Gastrocnemius medialis (tissue), 4 donors: ENCODE results near the gene ANXA7.
"Not testable (repeated sequence)": the region's sequence is repeated elsewhere in the genome, so short reads cannot be mapped to it uniquely, and the experiment has no call there.

Source experiments
- CTCF ChIP-seq, 5 experiments: fragments of 450-650 bp in 3 of 5; fragments of 200-600 bp in 2 of 5; sonication (generic) in 2 of 5; IDR thresholded peaks in 4 of 5; conservative IDR thresholded peaks in 1 of 5; 1 replicate in 4 of 5; 2 replicates in 1 of 5; pipeline ENCODE4 v1.5.1; 2016 to 2019; ENCODE audit warnings: antibody characterized with exemption in 5 of 5, mild to moderate bottlenecking in 3 of 5, moderate library complexity in 3 of 5
- POLR2A ChIP-seq, 2 donors: fragments of 450-650 bp; IDR thresholded peaks; one replicate each; pipeline ENCODE4 v1.6.1; 2017; ENCODE audit warnings: antibody characterized with exemption in 2 of 2, mild to moderate bottlenecking in 2 of 2, moderate library complexity in 2 of 2

GRCh38 chr10:73328523-73328922 is 85.3 kb downstream of the ANXA7 start:
- TF ChIP-seq CTCF (IDR thresholded peaks at IDR 0.05 in 4 of 5, conservative IDR thresholded peaks at IDR 0.05 in 1 of 5); POLR2A (IDR thresholded peaks at IDR 0.05): not testable (repeated sequence)
